ENCODE measurements around the gene SPTLC2.
"Not testable (repeated sequence)": the region's sequence is repeated elsewhere in the genome, so short reads cannot be mapped to it uniquely, and the experiment has no call there.

The SPTLC2 gene

GRCh38 chr14:77544571-77544970 lies 71.9 kb downstream of the SPTLC2 start:
- no peak for DNase-seq

DNA sequence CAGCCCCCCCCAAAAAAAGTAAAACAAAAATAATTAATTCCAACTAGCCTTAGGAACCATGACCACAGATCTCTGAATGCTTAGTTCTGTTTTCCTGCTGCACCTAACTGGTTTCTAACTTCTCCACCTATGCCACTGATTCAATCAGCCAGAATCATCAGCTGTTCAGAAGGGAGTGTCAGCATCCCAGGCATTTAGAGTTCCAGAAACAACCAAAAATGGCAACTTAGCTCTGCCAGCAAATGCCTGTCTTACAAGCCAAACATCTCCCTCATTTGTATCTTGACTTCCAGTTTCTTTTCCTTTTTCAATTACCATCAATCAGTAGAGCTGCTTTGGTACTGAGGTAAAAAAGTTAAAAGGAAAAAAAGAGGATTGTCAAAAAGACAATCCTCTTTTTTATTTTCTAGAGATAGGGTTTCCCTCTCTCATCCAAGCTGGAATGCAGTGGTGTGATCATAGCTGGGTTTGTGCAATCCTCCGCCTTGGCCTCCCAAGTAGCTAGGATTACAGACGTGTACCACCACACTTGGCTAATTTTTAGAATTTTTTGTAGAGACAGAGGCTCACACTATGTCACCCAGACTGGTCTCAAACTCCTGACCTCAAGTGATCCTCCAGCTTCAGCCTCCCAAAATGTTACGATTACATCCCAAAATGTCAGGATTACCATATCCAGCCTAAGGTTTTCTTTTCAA lies 72.7 kb downstream of the SPTLC2 start:
- DNase-seq: no peak

GRCh38 chr14:77543240-77543551 lies 73.2 kb downstream of the SPTLC2 start:
- DNase-seq: no peak

GRCh38 chr14:77542421-77543239 lies 73.8 kb downstream of the SPTLC2 start:
- no peak for DNase-seq

DNA sequence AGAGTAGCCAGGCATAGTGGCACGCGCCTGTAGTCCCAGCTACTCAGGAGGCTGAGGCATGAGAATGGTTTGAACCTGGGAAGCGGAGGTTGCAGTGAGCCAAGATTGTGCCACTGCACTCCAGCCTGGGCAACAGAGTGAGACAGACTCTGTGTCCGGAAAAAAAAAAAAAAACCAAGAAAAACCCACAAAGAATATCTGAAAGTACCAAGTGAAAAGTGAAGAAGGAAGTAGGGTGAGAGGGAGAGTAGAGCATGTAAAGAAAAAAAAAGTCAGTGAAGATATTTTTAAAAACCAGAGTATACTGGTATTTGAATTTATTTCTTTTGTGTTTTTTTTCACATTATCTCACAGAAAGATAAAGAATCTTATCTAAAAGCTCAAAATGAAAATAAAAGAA lies 74.5 kb downstream of the SPTLC2 start:
- no peak for DNase-seq

- DNase-seq: not testable (repeated sequence)
Measured at GRCh38 chr14:77536951-77537350, 79.5 kb downstream of the SPTLC2 start.

DNA sequence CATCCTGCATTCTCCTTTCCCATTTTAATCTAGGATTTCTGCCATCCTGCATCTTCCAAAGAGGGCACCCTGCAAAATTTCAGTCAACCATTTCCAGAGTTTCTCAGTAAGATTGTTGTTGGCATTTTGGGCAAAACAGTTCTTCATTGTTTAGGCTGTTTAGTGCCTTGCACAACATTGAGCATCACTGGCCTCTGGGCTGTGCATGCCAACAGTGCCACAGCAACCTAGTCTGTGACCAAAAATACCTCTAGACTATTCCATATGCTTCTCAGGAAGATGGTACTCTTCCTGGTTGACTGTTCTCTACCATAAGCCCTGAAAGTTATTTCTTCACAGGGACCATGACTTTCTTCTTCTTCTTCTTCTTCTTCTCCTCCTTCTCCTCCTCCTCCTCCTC lies 85.4 kb downstream of the SPTLC2 start:
- no peak for DNase-seq

GRCh38 chr14:77529963-77530362 lies 86.5 kb downstream of the SPTLC2 start:
- no peak for DNase-seq

- no peak for DNase-seq
Measured at GRCh38 chr14:77529213-77529612, 87.2 kb downstream of the SPTLC2 start.

GRCh38 chr14:77528701-77529100 lies 87.7 kb downstream of the SPTLC2 start:
- not testable (repeated sequence) for DNase-seq

- no peak for DNase-seq
Measured at GRCh38 chr14:77526266-77526665, 90.2 kb downstream of the SPTLC2 start.

DNA sequence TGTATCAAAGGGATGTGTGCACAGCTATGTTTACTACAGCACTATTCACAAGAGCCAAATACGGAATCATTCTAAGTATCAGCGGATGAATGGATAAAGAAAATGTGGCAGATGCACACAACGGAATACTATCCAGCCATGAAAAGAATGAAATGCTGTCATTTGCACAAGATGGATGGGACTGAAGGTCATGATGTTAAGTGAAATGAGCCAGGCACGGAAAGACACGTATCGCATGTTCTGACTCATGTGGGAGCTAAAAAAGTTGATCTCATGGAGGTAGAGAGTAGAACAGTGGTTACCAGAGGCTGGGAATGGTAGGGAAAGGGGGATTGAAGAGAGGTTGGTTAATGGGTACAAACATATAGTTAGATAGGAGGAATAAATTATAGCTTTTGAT lies 91.9 kb downstream of the SPTLC2 start:
- no peak for DNase-seq

DNA sequence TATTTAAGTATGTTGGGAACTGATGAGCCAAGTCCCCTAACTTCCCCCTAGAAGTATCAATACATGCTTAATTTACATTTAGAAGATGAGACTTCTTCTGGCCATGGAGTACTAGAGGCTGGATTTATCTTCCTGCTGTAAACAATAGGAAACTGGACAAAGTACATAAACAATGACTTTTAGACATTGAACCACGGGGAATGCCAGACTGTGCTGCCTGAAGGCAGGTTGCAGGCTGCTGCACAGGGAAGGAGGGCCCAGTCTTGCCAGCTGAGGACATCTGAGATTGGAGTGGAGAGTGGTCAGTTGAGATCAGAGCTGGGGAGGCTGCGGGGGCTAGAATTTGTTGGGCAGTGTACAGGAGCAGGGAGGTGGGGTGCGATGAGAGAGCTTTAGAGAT lies 93.3 kb downstream of the SPTLC2 start:
- no peak for DNase-seq

GRCh38 chr14:77520555-77520954 lies 95.9 kb downstream of the SPTLC2 start:
- no peak for DNase-seq

GRCh38 chr14:77516126-77516525 lies 100.3 kb downstream of the SPTLC2 start:
- DNase-seq: no peak

DNA sequence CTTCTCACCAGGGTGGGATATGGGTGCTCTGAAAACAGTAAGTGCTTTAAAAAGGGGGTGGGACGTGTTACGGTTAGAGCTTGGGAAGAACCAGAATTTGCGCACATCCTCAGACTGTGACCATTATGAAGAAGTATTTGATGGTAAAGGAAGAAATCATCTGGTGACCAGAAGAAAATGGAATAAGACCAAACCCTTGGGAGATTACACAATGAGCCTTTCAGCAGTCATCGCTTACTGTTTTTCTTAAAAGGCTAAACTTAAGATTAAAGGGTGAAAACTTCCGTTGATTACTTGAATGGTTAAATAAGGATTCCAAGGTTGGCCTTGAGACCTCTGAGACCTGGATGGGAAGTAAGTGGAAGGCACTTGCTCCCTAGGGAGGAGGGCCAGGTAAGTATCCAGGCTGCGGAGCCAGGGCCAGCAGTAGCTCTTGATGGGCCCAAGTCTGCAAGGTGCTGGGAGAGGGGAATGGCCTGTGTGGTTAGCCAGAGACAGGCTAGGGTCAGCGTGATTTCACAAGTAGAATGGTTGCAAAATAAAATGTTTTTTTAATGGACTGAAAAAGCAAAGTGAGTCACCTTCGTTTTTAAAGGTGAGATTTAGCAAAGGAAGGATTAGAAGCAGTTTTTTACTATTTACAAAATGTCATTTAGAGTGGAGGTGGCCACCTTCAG lies 104.8 kb downstream of the SPTLC2 start:
- no peak for DNase-seq

- no peak for DNase-seq
Measured at GRCh38 chr14:77509366-77509765, 107.1 kb downstream of the SPTLC2 start.

- DNase-seq: no peak
Measured at GRCh38 chr14:77508876-77509275, 107.6 kb downstream of the SPTLC2 start.

- no peak for DNase-seq
Measured at GRCh38 chr14:77508249-77508648, 108.2 kb downstream of the SPTLC2 start.

- DNase-seq: no peak
Measured at GRCh38 chr14:77507762-77508161, 108.7 kb downstream of the SPTLC2 start.

DNA sequence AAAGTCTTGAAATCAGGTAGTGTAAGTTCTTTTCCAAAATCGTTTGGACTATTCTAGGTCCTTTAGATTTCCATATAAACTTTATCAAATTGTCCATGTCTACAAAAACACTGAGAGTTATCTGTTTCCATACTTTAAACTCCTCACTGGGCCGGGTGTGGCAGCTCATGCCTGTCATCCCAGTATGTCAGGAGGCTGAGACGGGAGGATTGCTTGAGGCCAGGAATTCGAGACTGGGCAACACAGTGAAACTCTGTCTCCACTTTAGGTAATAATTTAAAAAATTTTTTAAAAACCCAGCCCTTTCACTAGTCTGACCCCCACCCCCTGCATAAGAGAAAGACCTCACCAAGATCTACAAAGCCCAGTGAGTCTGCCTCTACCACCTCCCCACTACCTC lies 111.4 kb downstream of the SPTLC2 start:
- no peak for DNase-seq

- DNase-seq: no peak
Measured at GRCh38 chr14:77503138-77503537, 113.3 kb downstream of the SPTLC2 start.

DNA sequence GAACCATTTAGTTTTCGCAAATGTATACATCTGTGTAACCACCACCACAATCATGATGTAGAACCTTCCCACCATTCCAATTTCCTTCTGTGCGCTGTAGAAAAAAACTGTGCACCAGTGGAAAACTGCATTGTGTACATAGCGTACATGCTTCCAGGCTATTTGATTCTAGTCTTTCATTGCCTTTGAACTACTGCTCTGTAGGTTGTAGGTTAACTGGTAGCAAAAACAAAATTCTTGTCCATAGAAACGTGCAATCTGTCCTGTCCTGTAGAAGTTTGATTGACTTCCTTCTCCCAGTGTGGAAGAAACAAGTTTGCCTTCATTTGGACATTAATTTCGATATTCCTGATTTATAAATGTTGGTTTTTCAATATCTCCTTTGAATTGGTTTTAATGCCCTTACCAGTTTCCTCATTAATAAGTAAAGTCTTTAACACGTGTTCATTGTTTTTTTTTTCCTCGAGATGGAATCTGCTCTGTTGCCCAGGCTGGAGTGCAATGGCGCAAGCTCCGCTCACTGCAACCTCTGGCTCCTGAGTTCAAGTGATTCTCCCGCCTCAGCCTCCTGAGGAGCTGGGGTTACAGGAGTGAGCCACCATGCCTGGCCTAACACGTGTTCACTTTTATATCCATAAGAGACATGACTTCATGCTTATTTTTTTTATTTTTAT lies 114.2 kb downstream of the SPTLC2 start:
- no peak for DNase-seq

Measured in activated naive CD4-positive, alpha-beta T cell treated with anti-CD3 and anti-CD28 coated beads, Interleukin-2, amount 50 U/mL, for 16 hours (primary cell).